ENCODE results near the gene AP2B1. TPM values are rescaled to one million over a fixed set of nuclear protein-coding genes. Genes with fewer than 3 reads are reported as not detected.

The AP2B1 gene
- total and polyA plus RNA-seq, 9 of the 15 experiments (the other 6 are each of a cell fraction or from before 2014, with no cell fraction given): 60.1 to 287 (median 105) TPM

DNA sequence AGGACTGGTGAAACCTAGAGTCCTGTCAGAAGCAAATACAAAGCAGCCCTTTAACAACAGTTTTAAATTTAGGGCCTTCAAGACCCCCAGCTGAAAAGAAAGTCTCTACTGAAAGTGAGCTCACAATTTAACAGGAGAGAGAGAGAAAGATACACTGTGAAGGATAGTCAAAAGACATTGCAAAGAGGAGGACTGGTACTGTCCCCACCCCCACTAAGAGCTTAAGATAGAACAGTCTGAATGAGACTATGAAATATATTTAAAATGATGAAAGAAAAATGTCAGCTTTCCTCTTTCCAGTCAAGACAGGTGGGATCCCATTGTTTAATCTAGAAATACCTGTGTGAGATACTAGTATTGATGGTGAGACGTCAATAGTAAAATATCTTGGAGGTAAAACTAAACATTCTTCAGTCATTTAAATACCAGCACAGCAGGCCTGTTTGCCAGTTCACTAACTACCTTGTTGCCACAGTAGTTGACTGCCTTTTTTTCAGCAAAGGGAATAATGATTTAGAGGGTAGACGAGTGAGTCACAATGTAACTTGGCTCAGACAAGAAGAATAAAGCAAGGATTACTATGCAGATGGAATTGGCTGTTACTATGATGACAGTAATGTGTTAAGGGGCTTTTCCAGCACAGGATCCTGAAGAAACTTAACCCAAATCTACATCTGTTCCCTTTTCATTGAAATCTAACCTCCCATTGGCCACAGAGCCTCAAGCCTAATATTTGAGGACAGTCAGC lies 97.1 kb downstream of the AP2B1 start:
- no TSS peak for BruUV-seq (replicated peaks)
- Histone ChIP-seq H3K27me3 (ENCODE audit: control insufficient read depth in 2 of 2, insufficient read depth in 2 of 2, low read length in 2 of 2) (no peaks in the 10 kb centered on the region), H3K9ac (ENCODE audit: insufficient read depth in 1 of 2, low read depth in 2 of 2, low read length in 2 of 2) (no peak overlapping the region), H3K9me1 (ENCODE audit: control insufficient read depth, insufficient read depth, low read length) (no peaks in the 10 kb centered on the region), H2AFZ (ENCODE audit: low read depth, low read length) (no peak overlapping the region), H4K20me1 (replicated peaks; ENCODE audit: control insufficient read depth, insufficient read depth, low read length) (no peaks in the 10 kb centered on the region), H3K4me3 (no peak overlapping the region), H3K9me3 (replicated peaks; ENCODE audit: control insufficient read depth, insufficient read depth, low read depth, low read length) (no peaks in the 10 kb centered on the region), H3K27ac (ENCODE audit: extremely low read depth, low read depth, low read length) (no peak overlapping the region), H3K4me2 (ENCODE audit: insufficient read depth, low read length) (no peak overlapping the region), H3K79me2 (ENCODE audit: control insufficient read depth, insufficient read depth, low read length) (no peaks in the 10 kb centered on the region), H3K4me1 (replicated peaks in 1 of 2; ENCODE audit: control insufficient read depth in 2 of 2, insufficient read depth in 2 of 2, low read length in 2 of 2) (no peaks in the 10 kb centered on the region), H3K36me3 (ENCODE audit: control insufficient read depth, insufficient read depth, low read length) (peaks cover 93% of the 10 kb centered on the region)
- ChIA-PET CTCF (ENCODE audit: low intra/inter-chr PET ratio) (no interaction called here), POLR2A (interaction anchor here (0.7 to 1.4 kb wide), 5 partner anchors 9 to 31 kb away, joined by 3 to 5 read pairs (median 5); no protein-coding TSS in a partner anchor)
- DNase-seq (ENCODE audit: extremely low read depth in 1 of 4, low spot score in 3 of 4) (no peak), FAIRE-seq (no peak), ATAC-seq (no peak)
- in situ Hi-C loops (cut with MboI) (no loop called here), intact Hi-C loops (cut with micrococcal nuclease) (no loop called here)
- WGBS (ENCODE audit: insufficient coverage, low coverage, missing lambda C conversion rate): 92% methylated on average over 2 of the region's 2 CpGs
- TF ChIP-seq CBFB (CRISPR knock-in tag; IDR thresholded peaks at IDR 0.05) (no peak), PPARD (CRISPR knock-in tag; IDR thresholded peaks at IDR 0.05) (no peak), SP1 (CRISPR knock-in tag; IDR thresholded peaks at IDR 0.05) (no peak), POLR3G (IDR thresholded peaks at IDR 0.05; ENCODE audit: extremely low read depth, insufficient read length, insufficient replicate concordance) (no peak), HSF4 (CRISPR knock-in tag; IDR thresholded peaks at IDR 0.05; ENCODE audit: borderline replicate concordance) (no peak), IRF2 (CRISPR knock-in tag; IDR thresholded peaks at IDR 0.05) (no peak)
- TF ChIP-seq, protein P1, sequence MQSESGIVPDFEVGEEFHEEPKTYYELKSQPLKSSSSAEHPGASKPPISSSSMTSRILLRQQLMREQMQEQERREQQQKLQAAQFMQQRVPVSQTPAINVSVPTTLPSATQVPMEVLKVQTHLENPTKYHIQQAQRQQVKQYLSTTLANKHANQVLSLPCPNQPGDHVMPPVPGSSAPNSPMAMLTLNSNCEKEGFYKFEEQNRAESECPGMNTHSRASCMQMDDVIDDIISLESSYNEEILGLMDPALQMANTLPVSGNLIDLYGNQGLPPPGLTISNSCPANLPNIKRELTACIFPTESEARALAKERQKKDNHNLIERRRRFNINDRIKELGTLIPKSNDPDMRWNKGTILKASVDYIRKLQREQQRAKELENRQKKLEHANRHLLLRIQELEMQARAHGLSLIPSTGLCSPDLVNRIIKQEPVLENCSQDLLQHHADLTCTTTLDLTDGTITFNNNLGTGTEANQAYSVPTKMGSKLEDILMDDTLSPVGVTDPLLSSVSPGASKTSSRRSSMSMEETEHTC (IDR thresholded peaks at IDR 0.05): no peak
- TF ChIP-seq, protein P2, sequence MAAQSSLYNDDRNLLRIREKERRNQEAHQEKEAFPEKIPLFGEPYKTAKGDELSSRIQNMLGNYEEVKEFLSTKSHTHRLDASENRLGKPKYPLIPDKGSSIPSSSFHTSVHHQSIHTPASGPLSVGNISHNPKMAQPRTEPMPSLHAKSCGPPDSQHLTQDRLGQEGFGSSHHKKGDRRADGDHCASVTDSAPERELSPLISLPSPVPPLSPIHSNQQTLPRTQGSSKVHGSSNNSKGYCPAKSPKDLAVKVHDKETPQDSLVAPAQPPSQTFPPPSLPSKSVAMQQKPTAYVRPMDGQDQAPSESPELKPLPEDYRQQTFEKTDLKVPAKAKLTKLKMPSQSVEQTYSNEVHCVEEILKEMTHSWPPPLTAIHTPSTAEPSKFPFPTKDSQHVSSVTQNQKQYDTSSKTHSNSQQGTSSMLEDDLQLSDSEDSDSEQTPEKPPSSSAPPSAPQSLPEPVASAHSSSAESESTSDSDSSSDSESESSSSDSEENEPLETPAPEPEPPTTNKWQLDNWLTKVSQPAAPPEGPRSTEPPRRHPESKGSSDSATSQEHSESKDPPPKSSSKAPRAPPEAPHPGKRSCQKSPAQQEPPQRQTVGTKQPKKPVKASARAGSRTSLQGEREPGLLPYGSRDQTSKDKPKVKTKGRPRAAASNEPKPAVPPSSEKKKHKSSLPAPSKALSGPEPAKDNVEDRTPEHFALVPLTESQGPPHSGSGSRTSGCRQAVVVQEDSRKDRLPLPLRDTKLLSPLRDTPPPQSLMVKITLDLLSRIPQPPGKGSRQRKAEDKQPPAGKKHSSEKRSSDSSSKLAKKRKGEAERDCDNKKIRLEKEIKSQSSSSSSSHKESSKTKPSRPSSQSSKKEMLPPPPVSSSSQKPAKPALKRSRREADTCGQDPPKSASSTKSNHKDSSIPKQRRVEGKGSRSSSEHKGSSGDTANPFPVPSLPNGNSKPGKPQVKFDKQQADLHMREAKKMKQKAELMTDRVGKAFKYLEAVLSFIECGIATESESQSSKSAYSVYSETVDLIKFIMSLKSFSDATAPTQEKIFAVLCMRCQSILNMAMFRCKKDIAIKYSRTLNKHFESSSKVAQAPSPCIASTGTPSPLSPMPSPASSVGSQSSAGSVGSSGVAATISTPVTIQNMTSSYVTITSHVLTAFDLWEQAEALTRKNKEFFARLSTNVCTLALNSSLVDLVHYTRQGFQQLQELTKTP (IDR thresholded peaks at IDR 0.05; ENCODE audit: low read depth in 1 of 2, partially characterized antibody in 2 of 2): no peak

Data from K562 (cell line).